GM21447 (cell line): ENCODE measurements around the gene SMPDL3A.

Experiments used
- ATAC-seq: cut with Tn5 transposase; IDR thresholded peaks from one replicate; pipeline ENCODE4 v1.9.1; 2021; ENCODE audit not compliant: unreplicated experiment

The SMPDL3A gene

DNA sequence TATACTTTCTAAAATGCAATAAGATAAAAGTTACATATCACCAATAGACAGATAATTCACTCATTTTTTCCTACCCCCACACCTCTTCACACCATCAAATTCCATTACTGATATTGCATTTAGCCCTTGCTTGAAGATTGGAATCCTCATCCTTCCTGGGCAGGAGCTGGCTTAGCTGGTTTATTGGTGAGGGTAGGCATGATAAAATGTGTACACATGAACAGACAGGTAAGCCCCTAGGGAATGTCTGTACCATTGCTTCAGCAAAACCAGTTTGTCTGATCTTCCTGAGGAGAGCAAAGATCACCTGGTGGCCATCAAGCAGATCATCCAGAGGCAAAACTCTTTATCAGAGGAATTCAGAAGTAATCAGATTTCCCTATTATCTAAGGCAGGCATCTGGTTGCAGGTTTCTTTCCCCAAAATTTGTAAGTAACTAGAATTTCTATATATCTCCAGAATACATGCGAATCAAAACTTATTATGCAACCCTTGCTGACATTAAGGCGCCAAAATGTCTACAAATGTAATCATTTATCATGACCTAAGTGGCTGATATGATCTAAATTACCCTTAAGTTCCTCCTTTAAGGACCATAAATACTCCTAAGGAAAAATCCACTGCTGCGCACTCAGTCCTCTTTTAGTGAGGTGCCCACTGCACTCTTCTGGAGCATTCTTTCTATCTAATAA, 16.2 kb upstream of the SMPDL3A start:
- ATAC-seq = no peak

GRCh38 chr6:122775975-122776374, 13.1 kb upstream of the SMPDL3A start:
- no peak for ATAC-seq

DNA sequence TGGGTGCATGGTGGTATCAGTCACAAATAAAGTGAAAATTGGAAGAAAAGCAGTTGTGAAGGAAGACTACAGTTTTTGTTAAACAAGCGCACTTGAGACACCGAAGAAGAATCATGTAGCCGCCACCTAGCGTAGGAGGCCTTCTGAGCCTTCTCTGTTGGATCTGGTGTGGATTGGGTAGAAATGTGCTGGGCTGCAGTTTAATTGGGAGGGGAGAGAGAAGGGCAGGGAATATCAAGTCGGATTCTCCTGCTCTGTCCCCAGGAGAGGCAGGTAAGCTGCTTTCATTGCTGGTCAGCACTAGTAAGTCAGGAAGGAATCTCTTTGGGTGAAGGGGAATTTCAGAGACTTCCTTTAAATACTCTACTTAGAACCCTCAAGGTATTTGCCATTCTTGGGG, 10.8 kb upstream of the SMPDL3A start:
- ATAC-seq = no peak

GRCh38 chr6:122778985-122779661, 9.9 kb upstream of the SMPDL3A start:
- ATAC-seq = no peak

- no peak for ATAC-seq
Measured at GRCh38 chr6:122779667-122780066, 9.4 kb upstream of the SMPDL3A start, which contains the start of gene FABP7. Gene FABP7 (plus strand): TSS chr6:122779716. CDS start chr6:122779795, 79 bp downstream.

DNA sequence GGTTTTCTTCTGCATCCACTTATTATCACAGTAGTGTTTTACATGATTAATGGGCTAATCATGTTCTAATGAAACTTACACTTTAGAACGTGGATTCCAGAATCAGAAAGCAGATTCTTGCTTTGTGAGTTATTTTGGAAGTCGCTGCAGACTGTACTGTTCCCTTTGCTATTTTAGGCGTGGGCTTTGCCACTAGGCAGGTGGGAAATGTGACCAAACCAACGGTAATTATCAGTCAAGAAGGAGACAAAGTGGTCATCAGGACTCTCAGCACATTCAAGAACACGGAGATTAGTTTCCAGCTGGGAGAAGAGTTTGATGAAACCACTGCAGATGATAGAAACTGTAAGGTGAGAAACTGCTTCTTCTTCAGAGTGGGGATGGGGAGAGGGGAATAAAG, 8.9 kb upstream of the SMPDL3A start:
- ATAC-seq = no peak

GRCh38 chr6:122781716-122782115, 7.3 kb upstream of the SMPDL3A start:
- no peak for ATAC-seq

- ATAC-seq = no peak
Measured at GRCh38 chr6:122783401-122783800, 5.7 kb upstream of the SMPDL3A start.

DNA sequence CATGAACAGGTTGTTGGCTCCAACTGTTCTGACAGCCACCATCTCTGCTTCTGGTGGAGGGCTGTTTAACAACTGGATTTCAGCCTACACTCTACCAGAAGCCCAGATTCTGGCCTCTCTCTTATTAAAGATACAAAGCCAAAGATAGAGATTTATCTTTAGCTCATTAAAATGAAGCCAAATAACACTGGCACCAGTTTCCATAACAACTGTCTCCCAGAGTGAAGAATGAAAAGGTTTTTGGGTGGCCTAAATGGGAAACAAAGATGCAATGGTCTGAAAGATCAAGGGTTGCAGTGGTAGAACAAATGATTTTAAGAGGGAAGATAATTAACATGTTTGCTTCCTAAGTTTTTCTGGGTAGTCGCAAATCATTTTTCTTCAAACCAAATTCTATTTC, 3.2 kb upstream of the SMPDL3A start:
- ATAC-seq = no peak

- ATAC-seq = no peak
Measured at GRCh38 chr6:122787721-122788120, 1.3 kb upstream of the SMPDL3A start.

GRCh38 chr6:122788208-122788607, 850 bp upstream of the SMPDL3A start:
- no peak for ATAC-seq

DNA sequence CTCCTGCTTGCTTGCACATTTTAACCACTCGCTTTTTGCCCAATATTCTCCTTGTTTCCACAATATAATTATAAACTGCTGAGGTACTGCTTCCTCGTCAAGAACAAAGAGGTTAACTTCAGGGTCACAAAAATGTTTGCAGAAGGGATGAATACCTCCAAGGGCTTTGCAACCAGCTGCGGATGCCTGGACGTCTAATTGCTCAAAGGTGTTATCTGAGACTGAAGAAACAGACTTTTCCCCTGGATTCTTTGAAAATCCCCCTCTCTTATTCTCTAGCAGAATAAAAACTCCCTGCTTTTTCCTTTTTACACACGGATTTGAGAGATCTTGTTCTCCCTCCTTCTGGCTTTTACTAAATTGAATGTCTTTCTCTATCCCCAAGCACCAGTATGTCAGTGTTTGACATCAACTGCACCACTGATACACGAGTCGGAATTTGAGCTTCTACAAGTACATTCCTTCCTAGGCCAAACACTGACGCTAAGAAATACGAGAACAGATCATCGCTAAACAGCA, 336 bp upstream of the SMPDL3A start:
- no peak for ATAC-seq

DNA sequence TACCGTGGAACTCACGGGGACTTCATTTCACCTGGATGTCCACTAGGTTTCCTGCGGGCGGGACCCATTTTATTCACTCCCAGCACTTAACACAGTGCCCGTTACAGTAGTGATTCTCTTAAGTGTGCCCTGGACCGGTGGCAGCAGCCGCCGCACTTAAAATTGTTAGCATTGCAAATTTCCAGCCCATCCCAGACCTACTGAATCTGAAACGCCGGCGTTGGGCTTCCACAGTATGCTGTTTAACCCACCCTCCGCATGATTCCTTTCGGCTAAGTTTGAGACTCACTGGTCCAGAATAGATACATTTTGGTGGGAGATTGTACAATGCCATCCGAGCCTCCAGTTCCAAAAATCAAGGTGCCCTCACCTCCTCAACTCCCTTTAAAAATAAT, 967 bp downstream of the SMPDL3A start:
- ATAC-seq = no peak

DNA sequence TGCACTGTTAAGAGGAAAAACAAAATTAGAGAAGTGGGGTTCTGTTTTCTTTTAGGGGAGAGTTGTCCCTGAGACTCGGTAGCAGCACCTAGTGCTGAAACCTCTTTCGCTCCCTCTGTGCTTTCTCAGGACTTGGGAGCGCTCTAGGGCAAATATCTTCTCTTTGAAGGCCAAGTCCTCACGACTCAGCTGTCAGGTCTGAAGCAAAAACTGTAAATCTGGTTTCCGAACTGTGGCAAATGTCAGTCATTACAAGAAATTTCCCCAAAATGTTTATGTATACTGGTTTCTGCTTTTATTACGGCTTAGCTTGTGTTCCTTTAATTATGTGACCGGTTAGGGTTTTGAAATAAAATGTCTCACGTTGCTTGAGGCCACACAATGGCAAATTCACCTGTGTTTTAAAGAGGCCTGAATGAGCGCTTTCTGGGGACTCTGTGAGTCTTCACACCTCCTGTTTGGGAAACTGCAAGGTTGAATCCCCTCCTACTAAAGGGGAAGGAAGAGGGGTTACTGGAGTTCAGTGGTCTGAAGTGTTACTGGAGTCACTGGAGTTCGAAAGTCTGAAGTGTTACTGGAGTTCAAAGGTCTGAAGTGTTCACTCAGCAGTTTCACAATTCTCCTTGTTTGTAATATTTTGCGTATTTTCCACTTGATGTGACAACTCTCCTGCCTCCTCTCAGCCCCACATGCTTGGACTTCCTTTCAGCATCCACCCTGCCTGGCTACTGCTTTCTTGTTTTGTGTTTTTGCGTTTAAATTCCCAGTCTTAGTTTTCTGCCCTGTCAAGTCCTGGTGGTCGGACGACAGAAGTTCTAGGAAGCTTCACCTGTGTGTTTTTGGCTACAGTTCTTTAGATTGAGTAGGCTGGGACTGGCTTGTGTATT, 1.6 kb downstream of the SMPDL3A start:
- no peak for ATAC-seq

DNA sequence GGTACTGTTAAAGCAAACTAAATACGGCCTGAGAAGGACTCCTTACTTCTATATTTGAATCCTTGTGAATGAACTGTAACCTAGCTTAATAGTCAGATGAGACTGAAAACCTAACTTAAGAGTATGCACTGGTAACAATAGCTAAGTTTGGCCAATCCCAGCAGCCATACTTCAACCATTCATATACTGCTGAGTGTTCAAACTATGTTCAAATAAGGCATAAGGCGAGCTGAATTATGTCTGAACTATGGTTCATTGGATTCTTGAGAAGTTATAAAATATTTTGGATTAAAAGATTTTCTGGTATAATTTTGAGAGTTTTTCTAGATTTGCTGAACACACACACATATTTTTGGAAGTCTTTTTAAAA, 2.2 kb downstream of the SMPDL3A start:
- no peak for ATAC-seq

DNA sequence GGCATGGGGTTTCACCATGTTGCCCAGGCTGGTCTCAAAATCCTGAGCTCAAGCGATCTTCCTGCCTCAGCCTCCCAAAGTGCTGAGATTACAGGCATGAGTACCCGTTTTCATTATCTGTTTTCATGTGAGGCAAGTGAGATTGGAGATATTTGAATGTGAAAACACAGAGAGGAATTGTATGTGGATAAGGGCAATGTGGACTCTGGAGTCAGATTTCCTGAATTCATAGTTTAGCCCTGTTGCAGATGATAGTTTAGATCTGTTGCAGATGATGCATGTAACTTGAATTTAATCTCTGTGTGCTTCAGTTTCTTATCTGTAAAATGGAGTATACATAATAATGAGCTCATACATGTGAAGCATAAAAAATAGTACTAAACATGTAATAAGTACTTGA, 3.7 kb downstream of the SMPDL3A start:
- no peak for ATAC-seq

DNA sequence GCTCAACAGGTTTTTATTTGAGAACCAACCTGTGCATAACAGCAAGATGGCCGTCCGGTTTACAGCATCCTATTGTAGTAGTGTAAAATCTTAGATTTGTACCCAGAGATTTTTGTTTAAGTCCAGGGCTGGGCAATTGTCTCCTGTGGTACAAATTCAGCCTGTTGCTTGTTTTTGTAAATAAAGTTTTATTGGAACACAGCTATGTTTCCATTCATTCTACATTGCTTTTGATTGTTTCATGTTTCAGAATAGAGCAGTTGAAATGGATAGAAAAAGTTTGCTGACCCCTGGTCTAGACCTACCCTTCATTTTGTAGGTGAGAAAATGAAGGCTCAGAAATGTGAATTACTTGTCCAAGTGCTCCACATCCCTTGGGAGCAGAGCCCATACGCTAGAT, 8.5 kb downstream of the SMPDL3A start:
- no peak for ATAC-seq

GRCh38 chr6:122798099-122798641, 9.1 kb downstream of the SMPDL3A start:
- peak; percentile 81 for ATAC-seq

DNA sequence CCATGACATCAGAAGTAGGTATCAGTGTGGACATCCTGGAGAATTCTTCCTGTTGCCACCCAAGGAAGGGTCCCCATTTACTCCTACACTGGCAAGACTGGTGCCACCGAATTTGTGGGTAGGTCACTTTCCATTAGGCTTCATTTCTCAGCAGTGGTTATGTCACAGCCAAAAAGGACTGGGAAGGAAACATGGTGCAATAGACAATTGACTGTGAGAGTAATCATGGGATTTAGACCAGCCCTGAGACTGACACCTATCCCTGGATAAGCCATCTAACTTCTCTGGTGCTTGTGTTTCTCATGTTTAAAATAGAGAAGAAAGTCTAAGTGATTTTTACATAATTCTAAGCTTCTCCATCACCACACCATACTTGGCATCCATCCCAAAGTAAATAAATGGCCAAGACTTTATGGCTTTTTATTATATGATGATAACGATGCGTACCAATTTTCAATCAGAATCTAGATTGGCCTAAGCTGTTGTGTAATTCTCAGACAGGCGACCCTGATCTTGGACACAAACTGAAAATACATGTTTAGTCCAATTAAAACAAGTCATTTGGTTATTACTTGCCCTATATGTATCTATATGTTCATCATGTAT, 10.2 kb downstream of the SMPDL3A start:
- ATAC-seq = no peak

GRCh38 chr6:122799916-122800686, 11.0 kb downstream of the SMPDL3A start:
- ATAC-seq = no peak
